LoVo (cell line): ENCODE measurements around the gene CCL23.

Experiments used
- DNase-seq: peaks from one replicate; pipeline ENCODE4 v3.0.0-alpha.2; 2016; ENCODE audit warnings: low spot score

CCL23 gene

GRCh38 chr17:35969558-35970380, 48.0 kb downstream of the CCL23 start:
- DNase-seq: peak; percentile 74

GRCh38 chr17:35968520-35969054, 49.2 kb downstream of the CCL23 start:
- DNase-seq: no peak

- DNase-seq: no peak
These were observed 52.5 kb downstream of the CCL23 start for GRCh38 chr17:35965272-35965671.

- no peak for DNase-seq
These were observed 54.1 kb downstream of the CCL23 start for GRCh38 chr17:35963663-35964062.
